K562 (cell line): ENCODE results near the gene RHOBTB3. TPM values are rescaled to one million over a fixed set of nuclear protein-coding genes. Genes with fewer than 3 reads are reported as not detected.

Experiments
- ATAC-seq: fragments of 200-7000 bp; cut with Tn5 transposase; 3 replicates; pipeline ENCODE4 v1.9.1; 2020; ENCODE audit warnings: moderate library complexity
- BruUV-seq: library from RNA; stranded (reverse); fragments of 400-500 nt; replicated peaks from 2 replicates; lab custom pipeline; 2021; lab: Mats Ljungman, UMichigan
- CTCF ChIA-PET: fragments of 300-600 bp; formaldehyde crosslinking; extraction: SDS; loops from one replicate; lab custom pipeline; 2021; ENCODE audit warnings: low intra/inter-chr PET ratio; lab: Yijun Ruan, JAX
- POLR2A ChIA-PET: fragments of 300-600, 350-650 bp; sonication (Branson Sonifier 250); formaldehyde crosslinking; extraction: SDS; loops from one replicate; lab custom pipeline; 2021; ENCODE audit warnings: antibody characterized with exemption, inconsistent platforms; lab: Yijun Ruan, JAX
- DNase-seq, 4 experiments: peaks; one replicate each; pipeline versions ENCODE4 v3.0.0 to v3.0.0-alpha.2; 2011 to 2018; ENCODE audit warnings: low spot score in 3 of 4, mixed read lengths in 3 of 4; ENCODE audit errors: extremely low read depth in 1 of 4
- FAIRE-seq: peaks from 2 replicates; lab custom pipeline; 2011; peaks lifted over from hg19 to GRCh38; lab: Jason Lieb, UNC
- H2AFZ ChIP-seq: 2 replicates; pipeline ENCODE4 v1.6.0; 2011; ENCODE audit warnings: low read depth, low read length, control low read depth, inconsistent platforms
- H3K27ac ChIP-seq: fragments of 200-600 bp; 3 replicates; pipeline ENCODE4 v1.8.0; 2011; ENCODE audit warnings: low read depth, mild to moderate bottlenecking, control low read depth, inconsistent platforms, low read length, moderate library complexity, mixed read lengths; ENCODE audit errors: extremely low read depth
- H3K27me3 ChIP-seq, 2 experiments: fragments of 300-600 bp in 1 of 2; 2 replicates in 1 of 2; 3 replicates in 1 of 2; pipeline versions ENCODE4 v1.6.0 to v1.8.0; 2011; ENCODE audit warnings: inconsistent platforms in 2 of 2, low read length in 2 of 2, mild to moderate bottlenecking in 1 of 2, mixed read lengths in 1 of 2, moderate library complexity in 1 of 2; ENCODE audit not compliant: control insufficient read depth in 2 of 2, insufficient read depth in 2 of 2
- H3K36me3 ChIP-seq: fragments of 300-600 bp; 3 replicates; pipeline ENCODE4 v1.8.0; 2011; ENCODE audit warnings: mild to moderate bottlenecking, low read length, inconsistent platforms; ENCODE audit not compliant: control insufficient read depth, insufficient read depth
- H3K4me1 ChIP-seq, 2 experiments: fragments of 200-600 bp in 1 of 2; replicated peaks in 1 of 2; 2 replicates in 1 of 2; 3 replicates in 1 of 2; pipeline versions ENCODE4 v1.5.1 to v1.8.0; 2011; ENCODE audit warnings: inconsistent platforms in 2 of 2, low read length in 2 of 2, mild to moderate bottlenecking in 1 of 2, mixed read lengths in 1 of 2, moderate library complexity in 1 of 2; ENCODE audit not compliant: control insufficient read depth in 2 of 2, insufficient read depth in 2 of 2
- H3K4me2 ChIP-seq: 2 replicates; pipeline ENCODE4 v1.6.1; 2011; ENCODE audit warnings: low read length, control low read depth, inconsistent platforms, mixed read lengths; ENCODE audit not compliant: insufficient read depth
- H3K4me3 ChIP-seq: fragments of 200-600 bp; sonication (generic), shearing (Covaris generic); 2 replicates; pipeline ENCODE4 v1.5.1; 2016; ENCODE audit warnings: control low read depth, inconsistent platforms
- H3K79me2 ChIP-seq: fragments of 200-600 bp; 3 replicates; pipeline ENCODE4 v1.8.0; 2011; ENCODE audit warnings: low read length, inconsistent platforms; ENCODE audit not compliant: control insufficient read depth, insufficient read depth
- H3K9ac ChIP-seq, 2 experiments: 2 replicates each; pipeline versions ENCODE4 v1.6.0 to v1.6.1; 2011; ENCODE audit warnings: low read depth in 2 of 2, low read length in 2 of 2, control low read depth in 1 of 2, inconsistent platforms in 1 of 2, mild to moderate bottlenecking in 1 of 2, mixed read lengths in 1 of 2; ENCODE audit not compliant: insufficient read depth in 1 of 2
- H3K9me1 ChIP-seq: one replicate; pipeline ENCODE4 v1.6.0; 2011; ENCODE audit warnings: inconsistent platforms, mild to moderate bottlenecking, low read length, moderate library complexity; ENCODE audit not compliant: control insufficient read depth, insufficient read depth
- H3K9me3 ChIP-seq: replicated peaks from 2 replicates; pipeline ENCODE4 v1.5.1; 2011; ENCODE audit warnings: low read depth, low read length, inconsistent platforms; ENCODE audit not compliant: control insufficient read depth, insufficient read depth
- H4K20me1 ChIP-seq: replicated peaks from 2 replicates; pipeline ENCODE4 v1.6.1; 2011; ENCODE audit warnings: low read length, inconsistent platforms, mixed read lengths; ENCODE audit not compliant: control insufficient read depth, insufficient read depth
- BCL6 ChIP-seq: fragments of 250-450 bp; sonication (Bioruptor Pico); IDR thresholded peaks from 2 replicates; pipeline ENCODE4 v1.4.0; 2020
- MAFG ChIP-seq: fragments of 450-650 bp; conservative IDR thresholded peaks from 2 replicates; pipeline ENCODE4 v1.6.1; 2016; ENCODE audit warnings: missing genetic modification characterization, missing compliant biosample characterization
- SREBF2 ChIP-seq: sonication (generic); formaldehyde crosslinking; IDR thresholded peaks from 2 replicates; pipeline ENCODE4 v1.4.0; 2020; ENCODE audit warnings: mild to moderate bottlenecking, missing genetic modification reagents
- WGBS: fragments of 100-300 bp; shearing (Covaris generic); methylation state at CpG from one replicate; pipeline ENCODE4 v1.1.6; 2016; ENCODE audit warnings: low coverage, mixed read lengths; ENCODE audit not compliant: insufficient coverage; ENCODE audit errors: missing lambda C conversion rate; 5-methylcytosine and 5-hydroxymethylcytosine counted together
- in situ Hi-C: fragments of 300-500 bp; cut with MboI; formaldehyde crosslinking; loops from 4 replicates; pipeline ENCODE4 v1.15.0; 2018; ENCODE audit warnings: inconsistent platforms, mixed read lengths
- intact Hi-C: fragments of 100-400 bp; cut with micrococcal nuclease; formaldehyde crosslinking; loops from 2 replicates; pipeline ENCODE4 v1.14.2; 2022
- polyA plus RNA-seq, 8 experiments: library from polyadenylated mRNA; depleted of rRNA in 4 of 8; stranded (reverse) in 5 of 8; unstranded in 3 of 8; fragments of >200 nt; fragmentation: Nextera tagmentation in 2 of 8; fragmentation: Illumina TruSeq in 1 of 8; extraction: Ambion mirVana in 2 of 8; extraction: Trizol in 1 of 8; gene quantifications; 2 replicates each; pipeline versions ENCODE4 v1.2.1 to v1.2.3, GENCODE V29; 2011 to 2014; ENCODE audit warnings: inconsistent platforms in 1 of 8, missing spikeins in 1 of 8
- total RNA-seq, 7 experiments: library from RNA; depleted of rRNA in 6 of 7; stranded (reverse); fragments of >200 nt in 6 of 7; fragmentation: Illumina TruSeq in 2 of 7; extraction: Trizol in 2 of 7; gene quantifications; 2 replicates each; pipeline versions ENCODE4 v1.2.1 to v1.2.3, GENCODE V29; 2011 to 2021; ENCODE audit warnings: low replicate concordance in 1 of 7
- TF ChIP-seq, protein P1 (sequence below): fragments of 450-650 bp; IDR thresholded peaks from 2 replicates; pipeline ENCODE4 v1.6.1; 2016; ENCODE audit warnings: mild to moderate bottlenecking

RHOBTB3 gene
- total and polyA plus RNA-seq, 9 of the 15 experiments (the other 6 are each of a cell fraction or from before 2014, with no cell fraction given), result 39.7 to 143 (median 115) TPM

DNA sequence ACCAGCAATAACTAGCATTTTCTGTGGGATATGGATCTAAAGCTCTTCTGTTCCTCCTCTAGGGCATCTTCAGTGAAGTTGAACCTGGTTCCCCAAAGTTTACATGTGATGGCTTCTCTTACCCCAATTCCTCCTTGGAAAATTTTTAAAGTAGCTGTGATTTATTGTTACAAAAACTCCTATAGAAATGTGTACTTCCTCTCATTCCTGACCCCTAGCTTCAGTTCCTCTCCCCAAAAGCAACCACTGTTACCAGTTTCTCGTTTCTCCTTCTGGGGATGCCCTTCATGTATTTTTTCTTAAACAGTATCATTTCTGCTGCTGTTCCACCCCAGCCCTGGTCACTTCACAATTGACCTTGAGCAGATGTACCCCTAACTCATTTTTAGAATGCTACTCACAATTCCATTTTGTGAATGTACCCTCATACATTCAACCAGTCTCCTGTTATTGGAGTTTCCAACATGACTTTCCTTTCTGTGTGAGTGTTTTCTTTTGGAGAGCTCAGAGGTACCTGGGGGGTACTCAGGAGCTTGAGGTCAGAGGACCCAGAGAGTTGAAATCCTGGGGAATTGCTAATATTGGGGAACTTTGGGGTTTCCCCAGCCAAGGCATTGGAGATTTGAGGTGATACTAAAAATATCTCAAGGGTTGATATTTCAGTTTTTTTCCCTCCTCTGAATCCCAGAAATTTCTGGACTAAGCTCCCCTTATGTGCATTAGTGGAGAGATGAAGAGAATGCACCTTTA, 110.0 kb downstream of the RHOBTB3 start:
- no peak for TF ChIP-seq SREBF2
- TF ChIP-seq MAFG (tag), result no peak
- TF ChIP-seq BCL6 (CRISPR knock-in tag), result no peak
- TF ChIP-seq, protein P1, sequence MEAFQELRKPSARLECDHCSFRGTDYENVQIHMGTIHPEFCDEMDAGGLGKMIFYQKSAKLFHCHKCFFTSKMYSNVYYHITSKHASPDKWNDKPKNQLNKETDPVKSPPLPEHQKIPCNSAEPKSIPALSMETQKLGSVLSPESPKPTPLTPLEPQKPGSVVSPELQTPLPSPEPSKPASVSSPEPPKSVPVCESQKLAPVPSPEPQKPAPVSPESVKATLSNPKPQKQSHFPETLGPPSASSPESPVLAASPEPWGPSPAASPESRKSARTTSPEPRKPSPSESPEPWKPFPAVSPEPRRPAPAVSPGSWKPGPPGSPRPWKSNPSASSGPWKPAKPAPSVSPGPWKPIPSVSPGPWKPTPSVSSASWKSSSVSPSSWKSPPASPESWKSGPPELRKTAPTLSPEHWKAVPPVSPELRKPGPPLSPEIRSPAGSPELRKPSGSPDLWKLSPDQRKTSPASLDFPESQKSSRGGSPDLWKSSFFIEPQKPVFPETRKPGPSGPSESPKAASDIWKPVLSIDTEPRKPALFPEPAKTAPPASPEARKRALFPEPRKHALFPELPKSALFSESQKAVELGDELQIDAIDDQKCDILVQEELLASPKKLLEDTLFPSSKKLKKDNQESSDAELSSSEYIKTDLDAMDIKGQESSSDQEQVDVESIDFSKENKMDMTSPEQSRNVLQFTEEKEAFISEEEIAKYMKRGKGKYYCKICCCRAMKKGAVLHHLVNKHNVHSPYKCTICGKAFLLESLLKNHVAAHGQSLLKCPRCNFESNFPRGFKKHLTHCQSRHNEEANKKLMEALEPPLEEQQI, result no peak
- Histone ChIP-seq H2AFZ (no peak overlapping the region), H3K79me2 (no peaks in the 10 kb centered on the region), H3K9ac (no peak overlapping the region), H3K4me1 (peaks cover 0 to 21% of the 10 kb centered on the region in 2 experiments; a peak in 4 of 5 replicates), H3K4me3 (no peak overlapping the region), H3K9me3 (no peaks in the 10 kb centered on the region), H3K36me3 (no peaks in the 10 kb centered on the region), H3K27me3 (no peaks in the 10 kb centered on the region), H3K27ac (no peak overlapping the region), H3K9me1 (no peaks in the 10 kb centered on the region), H4K20me1 (no peaks in the 10 kb centered on the region), H3K4me2 (no peak overlapping the region)
- FAIRE-seq, result no peak
- 17% methylated on average over 1 of the region's 1 CpG for WGBS
- ChIA-PET CTCF (no interaction called here), POLR2A (interaction anchor here (0.7 to 1.2 kb wide), 3 partner anchors 10 to 1732 kb away, joined by 4 read pairs; no protein-coding TSS in a partner anchor)
- no peak for DNase-seq
- in situ Hi-C loops, result loop anchor here (10.0 to 25.0 kb wide), 2 partner anchors 556 to 879 kb away; partner anchors contain the start of gene MCTP1
- intact Hi-C loops, result loop anchor here (5.0 to 10.0 kb wide), 3 partner anchors 109 to 396 kb away; partner anchors contain the start of genes ARSK, RHOBTB3 and SKIC3
- no TSS peak for BruUV-seq
- ATAC-seq, result no peak
